Measurements from ENCODE around the gene DDX1. TPM values are rescaled to one million over a fixed set of nuclear protein-coding genes. Genes with fewer than 3 reads are reported as not detected.
"Not testable (repeated sequence)": the region's sequence is repeated elsewhere in the genome, so short reads cannot be mapped to it uniquely, and the experiment has no call there.

Gene DDX1
- total RNA-seq, 1 donor from 2014 or later, result 81.3 TPM

DNA sequence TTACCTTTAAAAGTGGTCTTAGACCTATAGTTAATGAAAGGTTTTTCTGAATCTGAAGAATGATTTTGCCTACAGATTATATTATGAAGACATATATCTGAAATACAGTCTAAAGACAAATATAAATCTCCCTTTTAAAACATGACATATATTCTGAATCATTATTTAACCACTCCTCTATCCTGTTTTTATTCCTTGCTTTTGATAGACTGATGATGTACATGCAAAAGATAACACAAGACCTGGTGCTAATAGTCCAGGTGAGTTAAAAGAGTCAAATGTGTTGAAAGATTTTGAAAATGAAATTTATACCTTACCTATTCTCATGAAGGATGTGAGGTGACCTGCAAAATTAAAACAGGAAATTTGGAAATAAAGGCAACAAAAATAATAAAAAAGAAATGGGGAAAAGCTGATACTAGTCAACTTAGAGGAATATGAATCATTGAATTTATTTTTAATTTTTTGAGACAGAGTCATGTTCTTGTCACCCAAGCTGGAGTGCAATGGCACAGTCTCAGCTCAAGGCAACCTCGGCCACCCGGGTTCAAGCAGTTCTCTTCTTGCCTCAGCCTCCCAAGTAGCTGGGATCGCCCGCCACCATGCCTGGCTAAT is 29.3 kb downstream of the DDX1 start:
- FAIRE-seq (no peak), DNase-seq (ENCODE audit: low read depth) (no peak)
- Histone ChIP-seq H3K36me3 (ENCODE audit: control insufficient read depth, insufficient read depth, low read length) (peaks cover 8% of the 10 kb centered on the region), H3K4me3 (ENCODE audit: low read depth, low read length) (no peak overlapping the region), H3K27me3 (ENCODE audit: control insufficient read depth, insufficient read depth, low read length) (no peaks in the 10 kb centered on the region)
- TF ChIP-seq, protein P1, sequence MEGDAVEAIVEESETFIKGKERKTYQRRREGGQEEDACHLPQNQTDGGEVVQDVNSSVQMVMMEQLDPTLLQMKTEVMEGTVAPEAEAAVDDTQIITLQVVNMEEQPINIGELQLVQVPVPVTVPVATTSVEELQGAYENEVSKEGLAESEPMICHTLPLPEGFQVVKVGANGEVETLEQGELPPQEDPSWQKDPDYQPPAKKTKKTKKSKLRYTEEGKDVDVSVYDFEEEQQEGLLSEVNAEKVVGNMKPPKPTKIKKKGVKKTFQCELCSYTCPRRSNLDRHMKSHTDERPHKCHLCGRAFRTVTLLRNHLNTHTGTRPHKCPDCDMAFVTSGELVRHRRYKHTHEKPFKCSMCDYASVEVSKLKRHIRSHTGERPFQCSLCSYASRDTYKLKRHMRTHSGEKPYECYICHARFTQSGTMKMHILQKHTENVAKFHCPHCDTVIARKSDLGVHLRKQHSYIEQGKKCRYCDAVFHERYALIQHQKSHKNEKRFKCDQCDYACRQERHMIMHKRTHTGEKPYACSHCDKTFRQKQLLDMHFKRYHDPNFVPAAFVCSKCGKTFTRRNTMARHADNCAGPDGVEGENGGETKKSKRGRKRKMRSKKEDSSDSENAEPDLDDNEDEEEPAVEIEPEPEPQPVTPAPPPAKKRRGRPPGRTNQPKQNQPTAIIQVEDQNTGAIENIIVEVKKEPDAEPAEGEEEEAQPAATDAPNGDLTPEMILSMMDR (IDR thresholded peaks at IDR 0.05; ENCODE audit: insufficient read depth, low read length, severe bottlenecking), result no peak

DNA sequence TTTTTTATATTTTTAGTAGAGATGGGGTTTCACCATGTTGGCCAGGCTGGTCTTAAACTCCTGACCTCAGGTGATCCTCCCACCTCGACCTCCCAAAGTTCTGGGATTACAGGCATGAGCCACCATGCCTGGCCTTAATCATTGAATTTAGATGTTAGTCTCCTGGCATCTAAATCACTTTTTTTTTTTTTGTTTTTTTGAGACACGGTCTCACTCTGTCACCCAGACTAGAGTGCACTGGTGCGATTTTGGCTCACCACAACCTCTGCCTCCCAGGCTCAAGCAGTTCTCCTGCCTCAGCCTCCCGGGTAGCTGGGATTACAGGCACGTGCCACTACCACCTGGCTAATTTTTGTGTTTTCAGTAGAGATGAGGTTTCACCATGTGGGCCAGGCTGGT is 29.8 kb downstream of the DDX1 start:
- FAIRE-seq; H3K4me3 ChIP-seq (ENCODE audit: low read depth, low read length); DNase-seq (ENCODE audit: low read depth); H3K36me3 ChIP-seq (ENCODE audit: control insufficient read depth, insufficient read depth, low read length); H3K27me3 ChIP-seq (ENCODE audit: control insufficient read depth, insufficient read depth, low read length): not testable (repeated sequence)

DNA sequence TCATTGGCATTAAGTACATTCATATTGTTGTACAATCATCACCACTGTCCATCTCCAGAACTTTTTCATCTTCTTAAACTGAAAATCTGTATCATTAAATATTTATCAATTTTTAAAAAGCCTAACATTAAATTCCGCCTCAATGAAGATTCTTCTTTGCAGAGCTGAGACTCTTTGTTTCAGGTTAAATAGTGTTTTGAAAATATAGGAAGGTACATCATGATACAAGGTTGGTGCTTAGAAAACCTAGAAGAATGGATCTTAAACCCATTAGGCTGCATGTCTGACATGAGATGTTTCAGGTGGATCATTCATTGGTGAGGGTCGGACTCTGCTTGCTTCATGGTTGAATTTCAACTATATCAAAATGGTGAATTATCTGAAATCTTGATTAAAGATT is 30.5 kb downstream of the DDX1 start:
- Histone ChIP-seq H3K4me3 (ENCODE audit: low read depth, low read length) (no peak overlapping the region), H3K27me3 (ENCODE audit: control insufficient read depth, insufficient read depth, low read length) (no peaks in the 10 kb centered on the region), H3K36me3 (ENCODE audit: control insufficient read depth, insufficient read depth, low read length) (peaks cover 8% of the 10 kb centered on the region)
- DNase-seq (ENCODE audit: low read depth) (no peak), FAIRE-seq (no peak)
- TF ChIP-seq, protein P1 (IDR thresholded peaks at IDR 0.05; ENCODE audit: insufficient read depth, low read length, severe bottlenecking), result no peak

DNA sequence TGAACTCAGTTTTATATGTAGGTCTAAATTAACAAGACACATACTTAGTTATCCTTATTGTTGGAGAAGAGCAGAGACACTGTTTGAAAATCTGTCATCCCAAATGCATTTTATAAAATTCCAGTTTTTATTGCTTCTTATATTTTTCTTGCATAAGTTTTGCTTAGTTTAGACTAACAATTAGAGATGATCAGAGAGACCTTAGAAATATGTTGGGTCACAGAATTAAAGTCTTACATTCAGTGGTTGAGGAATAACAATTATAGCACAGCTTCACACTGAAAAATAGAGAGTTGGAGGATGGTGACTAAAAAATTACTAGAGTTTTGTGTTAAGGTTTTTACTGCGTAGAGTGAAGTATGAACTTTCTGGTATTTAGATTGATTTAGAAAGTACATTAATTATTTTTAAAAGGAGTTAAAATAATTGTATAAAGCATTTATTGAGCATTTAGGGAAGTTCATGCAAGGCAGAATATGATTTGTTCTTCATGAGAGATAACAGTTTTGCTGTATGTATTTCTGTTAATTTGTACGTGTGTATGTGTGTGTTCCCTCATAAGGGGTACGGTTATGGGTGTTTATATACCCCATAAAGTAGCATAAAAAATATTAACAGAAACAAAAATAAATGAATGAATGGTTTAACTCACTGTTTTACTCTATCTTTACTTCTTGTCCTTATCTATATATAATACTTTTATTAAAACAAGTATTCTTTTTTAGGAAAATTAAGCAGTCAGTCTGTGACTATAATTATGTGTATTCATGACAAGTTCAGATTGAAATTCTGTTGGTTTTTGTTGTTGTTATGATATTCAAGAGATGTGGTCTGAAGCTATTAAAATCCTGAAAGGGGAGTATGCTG is 31.2 kb downstream of the DDX1 start:
- FAIRE-seq (no peak), DNase-seq (ENCODE audit: low read depth) (no peak)
- Histone ChIP-seq H3K27me3 (ENCODE audit: control insufficient read depth, insufficient read depth, low read length) (no peaks in the 10 kb centered on the region), H3K36me3 (ENCODE audit: control insufficient read depth, insufficient read depth, low read length) (peaks cover 11% of the 10 kb centered on the region), H3K4me3 (ENCODE audit: low read depth, low read length) (no peak overlapping the region)
- TF ChIP-seq, protein P1 (IDR thresholded peaks at IDR 0.05; ENCODE audit: insufficient read depth, low read length, severe bottlenecking), result no peak

DNA sequence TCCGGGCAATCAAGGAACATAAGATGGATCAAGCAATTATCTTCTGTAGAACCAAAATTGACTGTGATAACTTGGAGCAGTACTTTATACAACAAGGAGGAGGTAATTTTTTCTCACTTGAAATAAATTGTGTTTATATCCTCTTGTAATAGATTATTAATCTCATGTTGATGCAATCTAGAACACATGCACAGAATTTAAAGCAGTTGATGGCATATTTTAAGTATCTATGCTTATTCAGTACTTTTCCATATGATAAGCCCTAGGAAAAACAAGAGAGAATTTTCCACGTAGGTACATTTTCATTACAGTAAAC is 31.8 kb downstream of the DDX1 start:
- H3K36me3 ChIP-seq (ENCODE audit: control insufficient read depth, insufficient read depth, low read length), result peaks cover 10% of the 10 kb centered on the region
- no peak for FAIRE-seq
- TF ChIP-seq, protein P1 (IDR thresholded peaks at IDR 0.05; ENCODE audit: insufficient read depth, low read length, severe bottlenecking), result no peak

DNA sequence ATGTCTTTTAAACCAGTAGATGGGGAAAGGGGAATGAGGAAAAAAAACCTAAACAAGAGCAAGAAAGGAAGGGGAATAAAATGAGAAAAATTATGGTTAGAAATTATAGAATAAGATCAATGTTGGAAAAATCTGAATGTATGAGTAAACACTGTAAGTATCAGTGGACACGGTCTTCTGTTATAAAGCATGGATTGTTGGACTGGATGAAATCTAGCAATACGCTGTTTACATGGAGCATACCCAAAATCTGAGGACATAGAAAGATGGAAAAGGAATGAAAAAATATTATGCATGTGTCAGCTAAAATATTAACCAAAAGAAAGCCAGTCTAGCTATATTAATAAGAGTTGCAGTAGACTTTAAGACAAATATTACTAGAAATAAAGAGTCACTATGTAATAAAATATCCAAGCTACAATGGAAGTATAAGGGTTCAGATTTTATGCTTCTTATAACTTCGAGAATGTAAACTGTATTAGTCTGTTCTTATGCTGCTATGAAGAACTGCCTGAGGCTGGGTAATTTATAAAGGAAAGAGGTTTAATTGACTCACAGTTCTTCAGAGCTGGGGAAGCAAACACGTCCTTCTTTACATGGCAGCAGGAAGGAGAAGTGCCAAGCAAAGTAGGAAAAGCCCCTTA is 32.4 kb downstream of the DDX1 start:
- DNase-seq (ENCODE audit: low read depth) (no peak), FAIRE-seq (no peak)
- H3K27me3 ChIP-seq (ENCODE audit: control insufficient read depth, insufficient read depth, low read length), result no peaks in the 10 kb centered on the region
- H3K36me3 ChIP-seq (ENCODE audit: control insufficient read depth, insufficient read depth, low read length), result peaks cover 6% of the 10 kb centered on the region
- TF ChIP-seq, protein P1 (IDR thresholded peaks at IDR 0.05; ENCODE audit: insufficient read depth, low read length, severe bottlenecking), result no peak
- no peak overlapping the region for H3K4me3 ChIP-seq (ENCODE audit: low read depth, low read length)

More for the DNA sequence above, 31.8 kb downstream of the DDX1 start:
- Histone ChIP-seq H3K4me3 (ENCODE audit: low read depth, low read length) (no peak overlapping the region), H3K27me3 (ENCODE audit: control insufficient read depth, insufficient read depth, low read length) (no peaks in the 10 kb centered on the region)
- no peak for DNase-seq (ENCODE audit: low read depth)
